Amniotic epithelial cell (primary cell): ENCODE results near the gene CDH13.

ENCODE experiments used
- DNase-seq: peaks from one replicate; pipeline ENCODE4 v3.0.0-alpha.2; 2010; ENCODE audit warnings: low read depth

Gene CDH13

GRCh38 chr16:83843657-83844056, 1216.9 kb downstream of the CDH13 start:
- DNase-seq, result no peak

GRCh38 chr16:83845263-83845662, 1218.5 kb downstream of the CDH13 start:
- DNase-seq, result no peak

- DNase-seq, result no peak
Observed at GRCh38 chr16:83847371-83848225, 1220.8 kb downstream of the CDH13 start.

- DNase-seq, result no peak
Observed at GRCh38 chr16:83849421-83849820, 1222.7 kb downstream of the CDH13 start.
